ENCODE results near the gene CRMP1.

DNA sequence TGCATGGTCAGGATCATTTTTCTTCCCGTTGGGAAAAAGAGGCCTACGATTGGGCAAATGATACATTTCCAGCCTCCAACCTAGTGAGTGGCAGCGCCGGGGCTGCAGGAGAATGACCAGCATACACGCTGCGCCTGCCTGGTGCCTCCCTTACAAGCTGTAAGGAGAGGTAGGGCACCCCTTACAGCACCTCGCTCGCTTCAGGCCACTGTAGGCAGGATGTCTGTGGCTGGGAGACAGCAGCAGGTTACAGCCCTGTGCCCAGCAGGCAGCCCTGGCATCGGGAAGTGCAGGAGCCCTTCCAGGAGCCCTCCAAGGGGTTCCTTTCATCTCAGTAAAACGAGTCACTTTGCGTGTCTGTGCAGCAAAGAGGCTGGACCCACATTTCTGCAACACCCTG lies 93.5 kb downstream of the CRMP1 start:
- TF ChIP-seq POLR2A (IDR thresholded peaks at IDR 0.05) (no peak), CTCF (IDR thresholded peaks at IDR 0.05 in 4 of 5, conservative IDR thresholded peaks at IDR 0.05 in 1 of 5) (no peak)

All from gastrocnemius medialis (tissue), 4 donors.